ENCODE measurements around the gene ARHGAP28. TPM values are rescaled to one million over a fixed set of nuclear protein-coding genes. Genes with fewer than 3 reads are reported as not detected.
A peak's percentile ranks its signal among the peaks of the same experiment; 100 is the strongest.

The ARHGAP28 gene
- total RNA-seq, 2 experiments from 2014 or later = not detected

DNA sequence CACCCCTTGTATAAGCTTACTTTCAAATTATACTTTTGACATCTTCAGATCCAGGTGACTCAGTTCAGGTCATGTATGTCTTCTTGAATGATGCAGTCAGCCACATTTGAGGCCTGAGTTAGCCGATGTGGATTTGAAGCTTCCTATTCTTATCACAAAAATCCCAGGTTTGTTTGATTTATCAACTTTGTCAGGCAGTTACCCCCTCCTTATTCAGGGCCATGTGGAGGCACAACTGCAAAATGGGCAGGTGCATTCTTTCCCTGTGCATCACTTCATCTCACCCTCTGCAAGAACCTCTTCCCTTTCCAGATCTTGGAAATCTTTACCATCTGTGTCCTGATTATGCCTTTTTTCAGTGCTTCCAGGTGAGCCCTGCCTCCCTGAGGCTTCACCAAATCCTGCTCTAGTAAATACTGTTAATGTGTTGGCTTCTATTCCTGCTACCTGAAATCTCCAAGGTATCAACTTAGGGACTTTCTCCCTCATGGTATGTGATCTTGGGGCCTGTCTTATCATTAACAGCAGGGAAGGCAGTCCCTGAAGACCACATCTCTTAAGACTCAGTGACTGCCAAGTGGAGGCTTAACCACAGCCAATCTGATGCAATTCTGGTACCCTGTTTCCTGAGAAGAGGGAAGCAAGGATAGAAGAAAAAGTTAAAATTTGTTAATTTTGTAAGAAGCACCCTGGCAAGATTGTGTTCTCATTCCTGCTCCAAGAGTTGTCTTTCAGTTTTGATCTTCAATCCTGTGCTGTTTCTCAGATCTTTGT is 9.4 kb upstream of the ARHGAP28 start:
- H3K36me3 Mint-ChIP-seq (ENCODE audit: low read depth) = no peaks in the 10 kb centered on the region
- no peak overlapping the region for H3K4me3 Mint-ChIP-seq
- no peak for ATAC-seq
- intact Hi-C loops (cut with DNase I, micrococcal nuclease) = no loop called here
- no peak for DNase-seq
- ChIA-PET CTCF (no interaction called here), POLR2A (no interaction called here)
- no peaks in the 10 kb centered on the region for H3K4me1 Mint-ChIP-seq
- H3K27ac Mint-ChIP-seq = no peak overlapping the region
- H3K9me3 Mint-ChIP-seq (ENCODE audit: low read depth) = peaks cover 1% of the 10 kb centered on the region
- no peaks in the 10 kb centered on the region for H3K27me3 Mint-ChIP-seq

- DNase-seq (no peak), ATAC-seq (no peak)
- Mint-ChIP-seq H3K9me3 (ENCODE audit: low read depth) (no peaks in the 10 kb centered on the region), H3K27me3 (peaks cover under 1% of the 10 kb centered on the region), H3K4me1 (no peaks in the 10 kb centered on the region), H3K27ac (no peak overlapping the region), H3K4me3 (no peak overlapping the region), H3K36me3 (ENCODE audit: low read depth) (no peaks in the 10 kb centered on the region)
- ChIA-PET POLR2A (no interaction called here), CTCF (no interaction called here)
- intact Hi-C loops (cut with DNase I, micrococcal nuclease) = no loop called here
Observed at GRCh38 chr18:6721755-6722154, 7.8 kb upstream of the ARHGAP28 start.

DNA sequence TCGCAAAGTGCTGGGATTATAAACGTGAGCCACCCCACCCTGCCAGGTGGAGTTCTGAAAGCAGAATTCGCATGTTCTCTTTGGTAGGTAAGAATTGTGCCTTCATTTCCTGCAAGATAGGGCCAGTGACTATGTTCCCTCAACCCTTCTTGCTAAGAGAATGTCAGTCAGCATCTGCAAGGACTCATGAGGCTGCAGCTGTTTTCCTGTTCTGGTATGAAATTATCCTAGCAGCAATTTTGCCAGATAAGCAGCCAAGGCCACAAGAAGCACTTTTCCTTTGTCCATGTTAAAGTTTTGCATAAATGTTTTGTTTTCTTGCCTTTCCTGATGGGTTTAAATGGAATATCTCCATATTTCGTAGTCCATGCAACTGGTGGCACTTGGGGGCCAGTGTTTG is 6.8 kb upstream of the ARHGAP28 start:
- DNase-seq (no peak), ATAC-seq (no peak)
- peaks cover 5% of the 10 kb centered on the region for H3K27me3 Mint-ChIP-seq
- no peak overlapping the region for H3K27ac Mint-ChIP-seq
- ChIA-PET CTCF (no interaction called here), POLR2A (no interaction called here)
- no peaks in the 10 kb centered on the region for H3K36me3 Mint-ChIP-seq (ENCODE audit: low read depth)
- no peaks in the 10 kb centered on the region for H3K4me1 Mint-ChIP-seq
- H3K9me3 Mint-ChIP-seq (ENCODE audit: low read depth) = no peaks in the 10 kb centered on the region
- intact Hi-C loops (cut with DNase I, micrococcal nuclease) = no loop called here
- H3K4me3 Mint-ChIP-seq = no peak overlapping the region

DNA sequence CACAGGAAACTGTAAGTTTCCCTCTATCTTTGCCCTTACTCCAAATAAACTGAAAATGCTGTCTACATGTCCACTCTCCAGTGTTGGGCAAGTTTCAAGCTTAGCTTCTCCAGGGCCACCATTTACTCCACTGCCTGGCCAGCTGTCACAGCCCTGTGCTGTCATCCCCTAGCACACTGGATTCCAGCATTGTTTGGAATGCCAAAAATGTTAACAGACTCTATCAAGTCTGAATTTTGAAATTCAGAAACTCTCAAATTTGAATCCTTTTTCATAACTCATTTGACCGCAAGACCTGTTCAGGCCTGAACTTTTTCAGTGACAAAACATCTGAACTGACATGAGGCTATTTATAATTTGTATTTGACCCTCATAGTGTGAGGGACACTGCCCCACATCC is 5.2 kb upstream of the ARHGAP28 start:
- ChIA-PET CTCF (no interaction called here), POLR2A (no interaction called here)
- Mint-ChIP-seq H3K27me3 (peaks cover 8% of the 10 kb centered on the region), H3K27ac (no peak overlapping the region), H3K36me3 (ENCODE audit: low read depth) (no peaks in the 10 kb centered on the region), H3K4me1 (peaks cover 3% of the 10 kb centered on the region), H3K9me3 (ENCODE audit: low read depth) (no peaks in the 10 kb centered on the region), H3K4me3 (no peak overlapping the region)
- ATAC-seq (no peak), DNase-seq (no peak)
- intact Hi-C loops (cut with DNase I, micrococcal nuclease) = no loop called here

GRCh38 chr18:6728331-6728730 is 1.2 kb upstream of the ARHGAP28 start:
- DNase-seq (no peak), ATAC-seq (no peak)
- H3K9me3 Mint-ChIP-seq (ENCODE audit: low read depth) = no peaks in the 10 kb centered on the region
- CTCF ChIA-PET = no interaction called here
- H3K36me3 Mint-ChIP-seq (ENCODE audit: low read depth) = no peaks in the 10 kb centered on the region
- intact Hi-C loops (cut with DNase I, micrococcal nuclease) = loop anchor here in 1 of 2 experiments (5.0 kb wide), 1 partner anchor 566 kb away; no protein-coding TSS in a partner anchor
- H3K27ac Mint-ChIP-seq = no peak overlapping the region
- H3K4me3 Mint-ChIP-seq = no peak overlapping the region
- POLR2A ChIA-PET = no interaction called here
- H3K27me3 Mint-ChIP-seq = peaks cover 17% of the 10 kb centered on the region
- peaks cover 5% of the 10 kb centered on the region for H3K4me1 Mint-ChIP-seq

DNA sequence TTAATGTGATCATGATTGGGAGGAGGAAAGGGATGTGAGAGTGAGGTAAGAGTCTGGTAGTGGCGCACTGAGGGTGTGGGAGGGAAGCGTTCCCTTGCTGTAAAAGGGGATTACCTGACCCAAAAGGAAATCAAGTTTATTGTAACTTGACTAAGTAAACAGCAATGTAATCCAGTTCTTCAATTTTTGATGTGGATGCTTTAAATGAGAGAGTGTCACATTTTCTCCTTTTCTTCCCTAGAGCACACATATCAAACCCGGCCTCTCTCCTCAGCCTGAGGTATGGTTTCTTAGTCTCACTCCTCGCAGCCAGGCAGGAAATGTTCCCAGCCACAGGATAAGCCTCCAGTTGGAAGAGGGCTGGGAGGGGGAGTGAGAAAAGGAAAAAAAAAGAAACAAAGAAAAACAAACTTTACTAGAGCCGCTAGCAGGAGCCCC is 688 bp upstream of the ARHGAP28 start:
- Mint-ChIP-seq H3K9me3 (ENCODE audit: low read depth) (no peaks in the 10 kb centered on the region), H3K36me3 (ENCODE audit: low read depth) (no peaks in the 10 kb centered on the region), H3K4me1 (peaks cover 5% of the 10 kb centered on the region), H3K27me3 (peaks cover 17% of the 10 kb centered on the region), H3K27ac (no peak overlapping the region), H3K4me3 (peak overlapping the region; percentile 66)
- POLR2A ChIA-PET = no interaction called here
- intact Hi-C loops (cut with DNase I, micrococcal nuclease) = loop anchor here in 1 of 2 experiments (5.0 kb wide), 1 partner anchor 567 kb away; no protein-coding TSS in a partner anchor
- no peak for DNase-seq
- CTCF ChIA-PET = no interaction called here
- ATAC-seq = no peak

DNA sequence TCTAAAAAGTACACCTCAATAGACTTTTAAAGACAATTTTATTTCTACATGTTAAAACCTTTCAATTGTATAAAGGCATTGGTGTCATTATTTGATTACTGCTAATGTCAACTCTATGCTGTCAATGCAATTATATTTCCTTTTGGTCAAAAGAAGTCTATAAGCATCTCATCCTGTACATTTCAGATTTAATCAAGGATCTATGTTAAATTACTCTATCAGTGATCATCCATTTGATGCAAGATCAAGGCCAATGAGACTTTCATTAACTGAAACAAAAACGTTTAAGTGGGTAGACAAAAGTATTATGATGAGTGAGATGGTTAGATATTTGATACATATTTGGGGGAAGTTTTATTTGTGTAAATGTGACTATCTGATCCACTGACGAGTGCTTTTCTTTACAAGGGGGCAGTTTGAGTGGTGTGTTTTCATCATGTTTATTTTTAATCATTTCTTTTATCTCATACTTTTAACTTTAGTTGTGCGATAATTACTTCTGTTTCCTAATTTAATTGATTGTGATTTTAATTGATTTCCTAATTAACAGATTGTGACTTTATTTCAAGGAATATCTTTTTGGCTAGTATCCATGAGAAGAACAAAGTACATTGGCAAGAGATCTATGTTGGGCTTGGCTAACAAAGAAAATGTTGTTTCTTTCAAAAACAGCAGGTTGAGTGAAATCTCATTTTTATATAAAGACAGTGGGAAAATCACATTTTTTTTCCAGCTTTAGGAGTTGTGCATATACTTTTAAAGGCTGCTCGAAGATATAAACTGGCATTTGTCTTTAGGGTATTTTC is 1.1 kb downstream of the ARHGAP28 start:
- intact Hi-C loops (cut with DNase I, micrococcal nuclease) = no loop called here
- peaks cover 2% of the 10 kb centered on the region for H3K9me3 Mint-ChIP-seq (ENCODE audit: low read depth)
- H3K27ac Mint-ChIP-seq = no peak overlapping the region
- peaks cover 17% of the 10 kb centered on the region for H3K27me3 Mint-ChIP-seq
- H3K36me3 Mint-ChIP-seq (ENCODE audit: low read depth) = no peaks in the 10 kb centered on the region
- POLR2A ChIA-PET = no interaction called here
- ATAC-seq = no peak
- H3K4me3 Mint-ChIP-seq = no peak overlapping the region
- H3K4me1 Mint-ChIP-seq = peaks cover 5% of the 10 kb centered on the region
- CTCF ChIA-PET = no interaction called here
- no peak for DNase-seq

GRCh38 chr18:6731222-6731596 is 1.7 kb downstream of the ARHGAP28 start:
- H3K9me3 Mint-ChIP-seq (ENCODE audit: low read depth) = peaks cover 2% of the 10 kb centered on the region
- DNase-seq (no peak), ATAC-seq (no peak)
- H3K27me3 Mint-ChIP-seq = peaks cover 17% of the 10 kb centered on the region
- ChIA-PET CTCF (no interaction called here), POLR2A (no interaction called here)
- intact Hi-C loops (cut with DNase I, micrococcal nuclease) = no loop called here
- H3K27ac Mint-ChIP-seq = no peak overlapping the region
- no peak overlapping the region for H3K4me3 Mint-ChIP-seq
- peaks cover 5% of the 10 kb centered on the region for H3K4me1 Mint-ChIP-seq
- no peaks in the 10 kb centered on the region for H3K36me3 Mint-ChIP-seq (ENCODE audit: low read depth)

GRCh38 chr18:6732952-6733351 is 3.4 kb downstream of the ARHGAP28 start:
- Mint-ChIP-seq H3K4me3 (no peak overlapping the region), H3K36me3 (ENCODE audit: low read depth) (no peaks in the 10 kb centered on the region), H3K27ac (no peak overlapping the region), H3K27me3 (peaks cover 12% of the 10 kb centered on the region), H3K4me1 (peaks cover 5% of the 10 kb centered on the region), H3K9me3 (ENCODE audit: low read depth) (peaks cover 2% of the 10 kb centered on the region)
- no peak for DNase-seq
- ChIA-PET CTCF (no interaction called here), POLR2A (no interaction called here)
- no peak for ATAC-seq
- intact Hi-C loops (cut with DNase I, micrococcal nuclease) = no loop called here

- Mint-ChIP-seq H3K4me3 (no peak overlapping the region), H3K4me1 (peaks cover 5% of the 10 kb centered on the region), H3K27me3 (peaks cover 12% of the 10 kb centered on the region), H3K27ac (no peak overlapping the region), H3K36me3 (ENCODE audit: low read depth) (no peaks in the 10 kb centered on the region), H3K9me3 (ENCODE audit: low read depth) (peaks cover 2% of the 10 kb centered on the region)
- intact Hi-C loops (cut with DNase I, micrococcal nuclease) = no loop called here
- DNase-seq (no peak), ATAC-seq (no peak)
- POLR2A ChIA-PET = no interaction called here
- CTCF ChIA-PET = interaction anchor here (1.1 kb wide), 1 partner anchor 10 kb away, joined by 3 read pairs; no protein-coding TSS in a partner anchor
Observed at GRCh38 chr18:6733758-6734157, 4.2 kb downstream of the ARHGAP28 start.

- CTCF ChIA-PET = interaction anchor here (0.7 to 1.1 kb wide), 2 partner anchors 9 to 1103 kb away, joined by 3 to 4 read pairs; no protein-coding TSS in a partner anchor
- intact Hi-C loops (cut with DNase I, micrococcal nuclease) = no loop called here
- DNase-seq (no peak), ATAC-seq (no peak)
- peaks cover 2% of the 10 kb centered on the region for H3K9me3 Mint-ChIP-seq (ENCODE audit: low read depth)
- H3K4me3 Mint-ChIP-seq = no peak overlapping the region
- POLR2A ChIA-PET = no interaction called here
- no peaks in the 10 kb centered on the region for H3K36me3 Mint-ChIP-seq (ENCODE audit: low read depth)
- peaks cover 2% of the 10 kb centered on the region for H3K4me1 Mint-ChIP-seq
- peaks cover 8% of the 10 kb centered on the region for H3K27me3 Mint-ChIP-seq
- H3K27ac Mint-ChIP-seq = no peak overlapping the region
Observed at GRCh38 chr18:6734726-6735430, 5.4 kb downstream of the ARHGAP28 start.
